T-helper 1 cell (primary cell): Measurements from ENCODE around the gene MED31.
"Not testable (repeated sequence)": the region's sequence is repeated elsewhere in the genome, so short reads cannot be mapped to it uniquely, and the experiment has no call there.

Source experiments
- DNase-seq, 5 donors: peaks; one replicate each; pipeline ENCODE4 v3.0.0-alpha.2; 2012 to 2020

MED31 gene

DNA sequence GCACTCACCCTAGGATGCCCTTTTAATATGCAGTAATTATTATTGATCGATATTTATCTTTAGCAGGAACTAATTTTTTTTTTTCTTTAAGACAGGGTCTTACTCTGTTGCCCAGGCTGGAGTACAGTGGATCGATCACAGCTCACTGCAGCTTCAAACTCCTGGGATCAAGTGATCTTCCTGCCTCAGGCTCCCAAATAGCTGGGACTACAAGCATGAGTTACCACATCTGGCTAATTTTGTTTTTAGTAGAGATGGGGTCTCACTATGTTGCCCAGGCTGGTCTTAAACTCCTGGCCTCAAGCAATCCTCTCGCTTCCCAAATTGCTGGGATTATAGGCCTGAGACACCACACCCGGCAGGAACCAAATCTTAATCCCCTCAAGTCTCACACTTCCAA, 40.2 kb downstream of the MED31 start:
- no peak for DNase-seq

DNA sequence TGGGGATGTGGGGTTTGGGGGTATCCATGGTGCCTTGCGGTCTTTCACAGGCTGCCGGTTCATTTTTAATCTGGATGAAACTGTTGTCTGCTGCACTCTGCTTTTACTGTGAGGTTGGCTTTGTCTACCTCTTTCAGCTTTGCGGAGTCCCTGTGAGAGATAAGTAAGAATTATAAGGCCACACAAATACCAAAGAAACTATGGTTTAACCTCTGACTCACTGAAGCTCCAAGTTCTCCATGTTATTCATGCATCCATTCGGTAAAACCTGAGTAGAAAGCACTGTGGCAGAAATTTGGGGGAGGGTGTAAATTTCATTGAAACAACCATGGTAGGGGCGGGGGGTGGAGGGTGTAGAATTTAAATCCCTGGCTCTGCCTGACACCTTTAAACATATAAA, 41.4 kb downstream of the MED31 start:
- DNase-seq, result no peak

DNA sequence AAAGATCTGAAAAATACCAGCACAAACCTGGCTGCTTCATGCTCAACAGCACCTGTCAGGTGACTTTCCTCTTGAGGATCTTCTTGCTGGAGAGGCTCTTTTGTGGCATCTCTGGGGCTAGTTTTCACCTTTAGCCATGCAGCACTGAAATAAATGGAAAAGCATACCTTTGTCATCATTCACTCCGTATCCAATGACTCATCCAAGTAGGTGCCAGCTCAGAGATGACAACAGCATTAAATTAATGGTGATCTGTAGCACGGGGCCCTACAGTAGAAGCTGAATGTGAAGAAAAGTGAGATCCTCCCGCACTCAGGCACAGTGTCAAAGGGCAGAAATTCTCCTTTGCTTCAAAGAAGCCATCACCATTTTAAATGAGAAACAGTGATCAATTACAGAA, 43.1 kb downstream of the MED31 start:
- no peak for DNase-seq

DNA sequence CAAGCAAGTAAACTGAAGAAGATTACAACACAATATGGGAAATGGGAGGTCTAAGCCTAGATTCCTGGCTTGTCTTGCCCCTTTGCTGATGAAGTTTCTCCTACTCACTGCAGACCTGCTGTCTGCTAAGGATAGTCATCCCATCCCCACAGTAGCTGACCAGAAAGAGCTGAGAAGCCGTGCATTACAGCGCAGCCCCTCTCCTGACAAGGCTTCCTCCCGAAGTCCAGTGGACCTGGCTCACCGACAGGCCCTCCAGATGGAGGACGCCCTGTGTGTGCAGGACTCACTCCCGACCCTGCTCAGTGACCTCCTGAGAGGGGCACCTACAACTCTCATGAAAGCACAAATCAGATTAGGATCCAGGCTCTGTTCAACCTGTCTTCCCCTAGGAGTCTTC, 46.3 kb downstream of the MED31 start:
- DNase-seq, result no peak

DNA sequence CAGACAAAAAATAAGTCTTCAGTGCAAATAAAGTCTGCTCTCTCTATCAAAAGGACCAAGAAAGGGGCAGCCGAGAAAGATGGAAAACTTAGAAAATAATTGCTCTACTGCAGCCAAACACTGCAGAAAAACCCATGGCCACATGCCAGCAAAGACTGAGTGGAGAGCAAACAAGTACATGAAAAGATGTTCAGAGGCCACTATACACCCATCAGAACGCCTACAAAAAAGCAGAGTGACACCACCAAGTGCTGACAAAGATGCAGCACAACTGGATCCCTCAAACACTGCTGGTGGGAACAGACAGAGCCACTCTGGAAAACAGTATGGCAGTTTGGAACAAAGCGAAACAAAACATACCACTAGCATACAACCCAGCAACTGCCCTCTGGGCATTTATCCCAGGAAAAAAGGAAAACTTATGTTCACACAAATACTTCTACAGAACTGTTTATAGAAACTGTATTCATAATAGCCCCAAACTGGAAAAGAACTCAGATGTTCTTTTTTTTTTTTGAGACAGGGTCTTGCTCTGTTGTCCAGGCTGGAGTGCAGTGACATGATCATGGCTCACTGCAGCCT, 47.6 kb downstream of the MED31 start:
- DNase-seq, result no peak

GRCh38 chr17:6602141-6602540, 49.3 kb downstream of the MED31 start:
- DNase-seq, result no peak

DNA sequence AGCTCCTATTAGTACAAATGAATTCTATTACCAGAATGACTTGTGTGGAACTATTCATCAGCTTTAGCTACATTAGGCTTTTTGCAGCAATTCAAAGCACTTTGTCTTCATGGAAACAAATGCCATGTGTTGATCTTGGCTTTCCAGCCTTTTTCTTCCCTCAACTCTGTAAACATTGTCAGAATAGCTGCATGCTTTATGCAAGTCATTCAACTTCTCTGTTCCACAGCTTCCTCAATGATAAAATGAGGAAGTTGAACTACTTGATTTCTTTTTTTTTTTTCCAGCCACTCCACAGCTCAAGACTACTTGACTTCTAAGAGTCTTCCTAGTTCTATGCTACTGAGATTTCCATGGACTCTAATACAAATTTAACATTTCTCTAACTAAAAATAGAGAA, 52.0 kb downstream of the MED31 start:
- no peak for DNase-seq

DNA sequence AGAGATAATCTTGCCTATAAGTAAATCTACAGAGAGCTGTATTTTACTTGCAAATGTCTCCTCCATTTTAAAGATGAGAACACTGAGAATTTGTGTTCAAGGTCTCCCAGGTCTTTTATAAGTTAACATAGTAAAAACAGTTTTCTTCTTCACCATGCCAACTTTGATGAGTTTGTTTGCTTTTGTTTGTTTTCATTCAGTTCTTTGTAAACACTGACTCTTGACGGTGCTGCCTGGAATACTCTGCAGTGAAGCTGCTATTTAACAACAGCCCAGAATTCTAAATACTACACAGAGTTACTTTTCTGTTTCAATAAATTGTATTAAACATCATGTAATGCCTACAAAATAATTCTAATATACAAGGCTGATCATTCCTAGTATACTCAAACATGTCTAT, 53.7 kb downstream of the MED31 start:
- DNase-seq, result no peak

- no peak for DNase-seq
Measured at GRCh38 chr17:6596941-6597340, 54.5 kb downstream of the MED31 start.

- no peak for DNase-seq
Measured at GRCh38 chr17:6596511-6596910, 54.9 kb downstream of the MED31 start.

- no peak for DNase-seq
Measured at GRCh38 chr17:6596081-6596480, 55.3 kb downstream of the MED31 start.

GRCh38 chr17:6593371-6593770, 58.0 kb downstream of the MED31 start:
- not testable (repeated sequence) for DNase-seq
